ENCODE results near the gene PRAF2.

DNA sequence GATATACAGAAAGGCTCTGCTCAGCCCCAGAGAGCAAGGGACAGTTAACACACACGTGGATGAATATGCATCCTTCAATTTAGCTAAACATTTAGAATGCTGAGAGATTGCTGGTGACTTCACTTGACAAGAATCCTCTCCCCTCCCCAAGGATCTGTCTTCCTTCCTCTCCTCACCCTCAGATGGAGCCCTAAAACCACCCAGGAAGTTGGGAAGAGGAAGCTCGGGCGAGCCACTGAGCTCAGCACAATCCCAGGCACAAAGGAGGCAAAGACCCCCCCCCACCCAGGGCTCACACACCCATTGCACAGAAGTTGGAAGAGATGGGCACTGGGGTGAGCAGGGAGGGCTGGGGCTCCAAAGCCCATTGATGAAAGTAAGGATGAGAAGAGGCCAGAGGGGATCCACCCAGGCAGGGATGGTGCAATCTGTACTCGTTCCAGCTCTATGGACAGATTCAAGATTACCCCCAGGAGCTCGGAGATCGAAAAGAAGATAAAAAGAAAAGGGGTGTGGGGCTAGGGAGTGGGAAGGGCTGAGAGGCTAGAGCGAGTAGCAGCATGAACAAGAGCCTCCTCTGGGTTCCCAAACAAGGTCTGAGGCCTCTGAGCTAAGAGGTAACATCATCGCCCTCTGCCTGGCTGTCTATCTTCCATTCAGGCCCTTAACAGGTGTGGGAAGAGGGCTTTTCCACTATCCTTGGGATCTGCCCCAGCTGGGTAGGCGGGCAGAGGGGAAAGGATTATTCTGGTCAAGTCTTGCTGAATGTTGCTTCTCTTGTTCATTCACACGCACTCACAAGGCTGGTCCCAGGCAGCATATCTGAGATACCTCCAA is 31.8 kb downstream of the PRAF2 start:
- no peak for TF ChIP-seq CTCF (IDR thresholded peaks at IDR 0.05)
- TF ChIP-seq POLR2A (IDR thresholded peaks at IDR 0.05): no peak

Data from ovary (tissue), 3 donors.